GM12892 (cell line): ENCODE results near the gene GALNT14.

Source experiments
- POLR2A ChIP-seq: IDR thresholded peaks from 2 replicates; pipeline ENCODE4 v1.6.1; 2011; ENCODE audit warnings: low read depth, low read length, control low read depth
- POLR2AphosphoS5 ChIP-seq: IDR thresholded peaks from 2 replicates; pipeline ENCODE4 v1.6.1; 2011; ENCODE audit warnings: low read depth, low read length, control low read depth
- TAF1 ChIP-seq: IDR thresholded peaks from 2 replicates; pipeline ENCODE4 v1.6.1; 2011; ENCODE audit warnings: low read depth, mild to moderate bottlenecking, control low read depth, low read length, borderline replicate concordance

DNA sequence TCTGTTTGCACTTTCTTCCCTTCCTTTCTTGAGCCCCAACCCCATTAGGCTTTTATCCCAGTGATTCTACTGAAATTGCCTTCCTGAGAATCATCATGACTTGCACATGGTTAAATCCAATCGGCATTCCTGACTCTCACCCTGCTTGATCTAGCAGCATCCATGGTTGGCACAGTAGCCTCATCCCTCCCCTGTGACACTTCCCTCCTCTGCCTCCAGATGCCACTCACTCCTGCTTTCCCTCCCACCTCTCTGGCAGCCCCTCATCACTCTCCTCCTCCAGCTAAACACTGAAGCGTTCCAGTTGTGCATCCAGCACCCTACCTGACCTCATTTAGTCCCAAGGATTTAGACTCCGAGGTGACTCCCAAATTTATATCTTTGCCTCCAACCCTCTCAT lies 114.7 kb downstream of the GALNT14 start:
- TF ChIP-seq TAF1 = no peak
- no peak for TF ChIP-seq POLR2AphosphoS5
- no peak for TF ChIP-seq POLR2A
